Smooth muscle cell (in vitro differentiated cells): ENCODE data around the gene ANKS4B. TPM values are rescaled to one million over a fixed set of nuclear protein-coding genes. Genes with fewer than 3 reads are reported as not detected.

ENCODE experiments used
- DNase-seq: peaks from one replicate; lab custom pipeline; 2025; ENCODE audit not compliant: unreplicated experiment; lab: John Stamatoyannopoulos, UW
- H2AFZ ChIP-seq: fragments of 200-600 bp; sonication (generic); 2 replicates; pipeline ENCODE4 v1.6.0; 2016; ENCODE audit warnings: antibody characterized with exemption, low read depth, mild to moderate bottlenecking
- H3F3A ChIP-seq: fragments of 200-600 bp; sonication (generic); 2 replicates; pipeline ENCODE4 v1.6.0; 2017; ENCODE audit warnings: antibody characterized with exemption, low read depth
- H3K27ac ChIP-seq: fragments of 200-600 bp; sonication (generic); 2 replicates; pipeline ENCODE4 v1.5.1; 2016; ENCODE audit warnings: low read depth, mild to moderate bottlenecking
- H3K27me3 ChIP-seq: fragments of 200-600 bp; sonication (generic); 2 replicates; pipeline ENCODE4 v1.6.1; 2016; ENCODE audit warnings: low read depth, mild to moderate bottlenecking
- H3K36me3 ChIP-seq: fragments of 200-600 bp; sonication (generic); 2 replicates; pipeline ENCODE4 v1.5.1; 2016; ENCODE audit warnings: low read depth
- H3K4me1 ChIP-seq: fragments of 200-600 bp; sonication (generic); 2 replicates; pipeline ENCODE4 v1.5.1; 2016; ENCODE audit warnings: low read depth
- H3K4me2 ChIP-seq: fragments of 200-600 bp; sonication (generic); 2 replicates; pipeline ENCODE4 v1.6.0; 2016; ENCODE audit warnings: mild to moderate bottlenecking
- H3K4me3 ChIP-seq: fragments of 200-600 bp; sonication (generic); 2 replicates; pipeline ENCODE4 v1.5.1; 2016; ENCODE audit warnings: mild to moderate bottlenecking
- H3K79me2 ChIP-seq: fragments of 200-600 bp; sonication (generic); 2 replicates; pipeline ENCODE4 v1.6.0; 2016; ENCODE audit warnings: low read depth, mild to moderate bottlenecking
- H3K9ac ChIP-seq: fragments of 200-600 bp; sonication (generic); 2 replicates; pipeline ENCODE4 v1.6.0; 2016; ENCODE audit warnings: low read depth
- H3K9me3 ChIP-seq: fragments of 200-600 bp; sonication (generic); replicated peaks from 2 replicates; pipeline ENCODE4 v1.5.1; 2016; ENCODE audit warnings: low read depth
- H4K20me1 ChIP-seq: fragments of 200-600 bp; sonication (generic); 2 replicates; pipeline ENCODE4 v1.6.0; 2016; ENCODE audit warnings: low read depth
- WGBS: methylation state at CpG from one replicate; pipeline ENCODE4 v1.1.7; 2016; ENCODE audit warnings: low lambda C conversion rate; 5-methylcytosine and 5-hydroxymethylcytosine counted together
- polyA plus RNA-seq: library from polyadenylated mRNA; unstranded; fragments of >200 nt; fragmentation: Nextera tagmentation; extraction: Ambion mirVana; gene quantifications from 2 replicates; pipeline ENCODE4 v1.2.1, GENCODE V29; 2016
- total RNA-seq: library from RNA; depleted of rRNA; stranded (reverse); fragments of >200 nt; gene quantifications from 2 replicates; pipeline ENCODE4 v1.2.3, GENCODE V29; 2014
- TF ChIP-seq, protein P1 (sequence below): fragments of 200-600 bp; sonication (generic); IDR thresholded peaks from 2 replicates; pipeline ENCODE4 v1.5.1; 2017; ENCODE audit warnings: borderline replicate concordance, mild to moderate bottlenecking, antibody characterized with exemption; ENCODE audit not compliant: insufficient read depth, poor library complexity, severe bottlenecking

ANKS4B gene, protein sequence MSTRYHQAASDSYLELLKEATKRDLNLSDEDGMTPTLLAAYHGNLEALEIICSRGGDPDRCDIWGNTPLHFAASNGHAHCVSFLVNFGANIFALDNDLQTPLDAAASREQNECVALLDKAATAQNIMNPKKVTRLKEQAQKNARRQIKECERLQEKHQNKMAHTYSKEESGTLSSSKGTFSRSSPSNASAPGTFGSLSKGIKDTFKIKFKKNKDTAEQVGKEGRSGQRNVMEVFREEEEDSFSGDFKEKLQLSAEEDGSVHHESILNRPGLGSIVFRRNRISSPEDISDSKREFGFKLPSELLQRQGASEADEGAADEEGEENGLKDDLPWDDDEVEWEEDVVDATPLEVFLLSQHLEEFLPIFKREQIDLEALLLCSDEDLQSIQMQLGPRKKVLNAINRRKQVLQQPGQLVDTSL
- not detected in 2 replicates for total RNA-seq
- not detected in 2 replicates for polyA plus RNA-seq

DNA sequence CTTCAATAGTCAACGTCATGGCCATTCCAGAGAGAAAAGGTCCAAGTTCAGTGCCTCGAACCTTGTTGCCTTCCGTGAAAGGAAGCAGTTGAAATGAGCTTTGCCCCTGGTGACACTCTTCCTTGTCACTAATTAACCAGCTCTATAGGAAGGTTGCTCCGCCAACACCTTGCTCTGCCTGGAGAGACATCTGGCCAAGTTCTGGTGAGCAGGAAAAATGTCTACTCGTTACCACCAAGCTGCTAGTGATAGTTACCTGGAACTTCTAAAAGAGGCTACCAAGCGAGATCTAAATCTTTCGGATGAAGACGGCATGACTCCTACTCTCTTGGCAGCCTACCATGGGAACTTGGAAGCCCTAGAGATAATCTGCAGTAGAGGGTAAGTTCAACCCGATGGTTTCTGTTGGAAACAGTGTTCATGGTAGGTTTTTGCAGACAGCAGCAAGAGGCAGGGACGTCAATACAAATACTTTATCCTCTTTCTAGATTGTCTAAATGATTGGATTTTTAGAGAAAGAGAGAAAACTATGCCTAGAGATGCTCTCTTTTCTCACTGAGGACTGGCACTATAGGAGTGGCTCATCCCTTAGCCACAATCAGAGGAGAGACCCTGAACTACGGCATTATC lies at the start of gene ANKS4B:
TSS of gene ANKS4B (plus strand) at position 179 of the 630 bp plus-strand sequence. CDS start at position 218, 39 bp downstream.
- no peaks in the 10 kb centered on the region for H3K9me3 ChIP-seq
- no peaks in the 10 kb centered on the region for H3K36me3 ChIP-seq
- H4K20me1 ChIP-seq: no peaks in the 10 kb centered on the region
- no peak within 1 kb of the TSS for H3K9ac ChIP-seq
- WGBS: 91% methylated on average over 11 of the region's 11 CpGs
- H3K4me2 ChIP-seq: no peak within 1 kb of the TSS
- no peak for DNase-seq
- H3K79me2 ChIP-seq: no peaks in the 10 kb centered on the region
- peak within 1 kb of the TSS; percentile 44 for H3K4me3 ChIP-seq
- no peak within 1 kb of the TSS for H2AFZ ChIP-seq
- no peaks in the 10 kb centered on the region for H3K4me1 ChIP-seq
- H3K27ac ChIP-seq: no peak within 1 kb of the TSS
- H3K27me3 ChIP-seq: peaks cover 4% of the 10 kb centered on the region
- H3F3A ChIP-seq: no peaks in the 10 kb centered on the region
- TF ChIP-seq, protein P1, sequence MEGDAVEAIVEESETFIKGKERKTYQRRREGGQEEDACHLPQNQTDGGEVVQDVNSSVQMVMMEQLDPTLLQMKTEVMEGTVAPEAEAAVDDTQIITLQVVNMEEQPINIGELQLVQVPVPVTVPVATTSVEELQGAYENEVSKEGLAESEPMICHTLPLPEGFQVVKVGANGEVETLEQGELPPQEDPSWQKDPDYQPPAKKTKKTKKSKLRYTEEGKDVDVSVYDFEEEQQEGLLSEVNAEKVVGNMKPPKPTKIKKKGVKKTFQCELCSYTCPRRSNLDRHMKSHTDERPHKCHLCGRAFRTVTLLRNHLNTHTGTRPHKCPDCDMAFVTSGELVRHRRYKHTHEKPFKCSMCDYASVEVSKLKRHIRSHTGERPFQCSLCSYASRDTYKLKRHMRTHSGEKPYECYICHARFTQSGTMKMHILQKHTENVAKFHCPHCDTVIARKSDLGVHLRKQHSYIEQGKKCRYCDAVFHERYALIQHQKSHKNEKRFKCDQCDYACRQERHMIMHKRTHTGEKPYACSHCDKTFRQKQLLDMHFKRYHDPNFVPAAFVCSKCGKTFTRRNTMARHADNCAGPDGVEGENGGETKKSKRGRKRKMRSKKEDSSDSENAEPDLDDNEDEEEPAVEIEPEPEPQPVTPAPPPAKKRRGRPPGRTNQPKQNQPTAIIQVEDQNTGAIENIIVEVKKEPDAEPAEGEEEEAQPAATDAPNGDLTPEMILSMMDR: no peak

GRCh38 chr16:21183995-21184394 lies 49.5 kb upstream of the ANKS4B start:
- Histone ChIP-seq H4K20me1 (no peaks in the 10 kb centered on the region), H3F3A (no peaks in the 10 kb centered on the region), H3K4me2 (no peak overlapping the region), H3K79me2 (no peaks in the 10 kb centered on the region), H3K27ac (no peak overlapping the region), H3K4me1 (no peaks in the 10 kb centered on the region), H3K9ac (no peak overlapping the region), H3K27me3 (no peaks in the 10 kb centered on the region), H3K9me3 (no peaks in the 10 kb centered on the region), H3K36me3 (peaks cover 12% of the 10 kb centered on the region), H2AFZ (no peak overlapping the region), H3K4me3 (no peak overlapping the region)
- DNase-seq: no peak
- TF ChIP-seq, protein P1: no peak
- WGBS: 85% methylated on average over 3 of the region's 3 CpGs

- no peak overlapping the region for H3K4me2 ChIP-seq
- H3K4me3 ChIP-seq: no peak overlapping the region
- H3K27ac ChIP-seq: no peak overlapping the region
- no peaks in the 10 kb centered on the region for H3K79me2 ChIP-seq
- no peak overlapping the region for H3K9ac ChIP-seq
- no peak for DNase-seq
- no peaks in the 10 kb centered on the region for H4K20me1 ChIP-seq
- no peaks in the 10 kb centered on the region for H3K9me3 ChIP-seq
- no peaks in the 10 kb centered on the region for H3K27me3 ChIP-seq
- no peaks in the 10 kb centered on the region for H3F3A ChIP-seq
- 83% methylated on average over 3 of the region's 3 CpGs for WGBS
- H2AFZ ChIP-seq: no peak overlapping the region
- H3K36me3 ChIP-seq: peaks cover 10% of the 10 kb centered on the region
- H3K4me1 ChIP-seq: no peaks in the 10 kb centered on the region
- TF ChIP-seq, protein P1: no peak
Observed at GRCh38 chr16:21184834-21185233, 48.7 kb upstream of the ANKS4B start.
